WTC11 (cell line): ENCODE measurements around the gene CIB2. TPM values are rescaled to one million over a fixed set of nuclear protein-coding genes. Genes with fewer than 3 reads are reported as not detected.

ENCODE experiments used
- ATAC-seq: fragments of 200-7000 bp; cut with Tn5 transposase; 2 replicates; pipeline ENCODE4 v1.10.0; 2021; ENCODE audit warnings: mild to moderate bottlenecking, moderate library complexity
- CTCF ChIA-PET: fragments of 300-600 bp; sonication (Branson Sonifier 250); formaldehyde crosslinking; loops from one replicate; lab custom pipeline; 2021; ENCODE audit warnings: antibody characterized with exemption; lab: Charles Lee
- POLR2A ChIA-PET: fragments of 350-600 bp; sonication (Branson Sonifier 250); formaldehyde crosslinking; loops from one replicate; lab custom pipeline; 2021; ENCODE audit warnings: antibody characterized with exemption; lab: Charles Lee
- DNase-seq: peaks from one replicate; pipeline ENCODE4 v3.0.0; 2021; ENCODE audit warnings: low spot score
- H3K27ac Mint-ChIP-seq: 2 replicates; pipeline ENCODE4 v1.8.0; 2021; ENCODE audit warnings: mixed read lengths
- H3K27me3 Mint-ChIP-seq: 2 replicates; pipeline ENCODE4 v1.8.0; 2021; ENCODE audit warnings: low read depth, mild to moderate bottlenecking, moderate library complexity, mixed read lengths
- H3K36me3 Mint-ChIP-seq: 2 replicates; pipeline ENCODE4 v1.8.0; 2021; ENCODE audit warnings: mixed read lengths
- H3K4me1 Mint-ChIP-seq: 2 replicates; pipeline ENCODE4 v1.8.0; 2022; ENCODE audit warnings: mixed read lengths
- H3K4me3 Mint-ChIP-seq: 2 replicates; pipeline ENCODE4 v1.8.0; 2021; ENCODE audit warnings: mild to moderate bottlenecking, moderate library complexity, mixed read lengths
- H3K9me3 Mint-ChIP-seq: 2 replicates; pipeline ENCODE4 v1.8.0; 2021; ENCODE audit warnings: mixed read lengths
- EMX1 ChIP-seq: fragments of 250-450 bp; sonication (Bioruptor Pico); IDR thresholded peaks from 2 replicates; pipeline ENCODE4 v1.8.0; 2021; ENCODE audit warnings: mild to moderate bottlenecking
- FOXK1 ChIP-seq: sonication (generic); formaldehyde crosslinking; IDR thresholded peaks from 2 replicates; pipeline ENCODE4 v1.8.0; 2022; ENCODE audit warnings: mild to moderate bottlenecking, moderate library complexity, missing genetic modification reagents
- IRF2 ChIP-seq: sonication (generic); formaldehyde crosslinking; IDR thresholded peaks from 2 replicates; pipeline ENCODE4 v1.8.0; 2022; ENCODE audit warnings: low read depth, missing genetic modification reagents, borderline replicate concordance
- NR3C1 ChIP-seq: sonication (generic); formaldehyde crosslinking; conservative IDR thresholded peaks from 2 replicates; pipeline ENCODE4 v1.8.1; 2023; ENCODE audit warnings: low read depth, mild to moderate bottlenecking, missing genetic modification reagents
- PRRX2 ChIP-seq: fragments of 250-450 bp; sonication (Bioruptor Pico); IDR thresholded peaks from 2 replicates; pipeline ENCODE4 v1.8.0; 2021; ENCODE audit warnings: mild to moderate bottlenecking
- SOX15 ChIP-seq: fragments of 250-450 bp; sonication (Bioruptor Pico); IDR thresholded peaks from 2 replicates; pipeline ENCODE4 v1.9.0; 2021; ENCODE audit warnings: mild to moderate bottlenecking
- ZNF138 ChIP-seq: sonication (generic); formaldehyde crosslinking; conservative IDR thresholded peaks from 2 replicates; pipeline ENCODE4 v1.8.1; 2022; ENCODE audit warnings: mild to moderate bottlenecking, moderate library complexity, missing genetic modification reagents
- ZNF219 ChIP-seq: sonication (generic); formaldehyde crosslinking; IDR thresholded peaks from 2 replicates; pipeline ENCODE4 v1.8.0; 2023; ENCODE audit warnings: missing genetic modification reagents, mild to moderate bottlenecking, borderline replicate concordance
- ZNF317 ChIP-seq: sonication (generic); formaldehyde crosslinking; IDR thresholded peaks from 2 replicates; pipeline ENCODE4 v1.8.1; 2023; ENCODE audit warnings: low read depth, mild to moderate bottlenecking, moderate library complexity, missing genetic modification reagents, borderline replicate concordance
- ZNF396 ChIP-seq: fragments of 250-450 bp; sonication (Bioruptor Pico); IDR thresholded peaks from 2 replicates; pipeline ENCODE4 v1.8.0; 2021; ENCODE audit warnings: mild to moderate bottlenecking, moderate library complexity, borderline replicate concordance
- ZNF671 ChIP-seq: fragments of 250-450 bp; sonication (Bioruptor Pico); IDR thresholded peaks from 2 replicates; pipeline ENCODE4 v1.8.0; 2021; ENCODE audit warnings: mild to moderate bottlenecking
- total RNA-seq: library from RNA; stranded (reverse); gene quantifications from 3 replicates; pipeline ENCODE4 v1.2.3, GENCODE V29; 2021
- TF ChIP-seq, protein P1 (sequence below): sonication (generic); formaldehyde crosslinking; IDR thresholded peaks from 2 replicates; pipeline ENCODE4 v1.8.1; 2023; ENCODE audit warnings: mild to moderate bottlenecking, missing genetic modification reagents, borderline replicate concordance
- TF ChIP-seq, protein P2 (sequence below): fragments of 250-450 bp; sonication (Bioruptor Pico); IDR thresholded peaks from 2 replicates; pipeline ENCODE4 v1.8.0; 2021; ENCODE audit warnings: mild to moderate bottlenecking
- TF ChIP-seq, protein P3 (sequence below): sonication (generic); formaldehyde crosslinking; IDR thresholded peaks from 2 replicates; pipeline ENCODE4 v1.8.1; 2022; ENCODE audit warnings: mild to moderate bottlenecking, missing genetic modification reagents, moderate library complexity, borderline replicate concordance
- TF ChIP-seq, protein P4 (sequence below): fragments of 250-450 bp; sonication (Bioruptor Pico); conservative IDR thresholded peaks from 2 replicates; pipeline ENCODE4 v1.9.0; 2021; ENCODE audit warnings: mild to moderate bottlenecking
- TF ChIP-seq, protein P5 (sequence below): sonication (generic); formaldehyde crosslinking; conservative IDR thresholded peaks from 2 replicates; pipeline ENCODE4 v1.8.1; 2023; ENCODE audit warnings: mild to moderate bottlenecking, low read depth, missing genetic modification reagents, moderate library complexity
- TF ChIP-seq, protein P6 (sequence below): sonication (generic); formaldehyde crosslinking; IDR thresholded peaks from 2 replicates; pipeline ENCODE4 v1.8.1; 2023; ENCODE audit warnings: mild to moderate bottlenecking, missing genetic modification reagents, moderate library complexity
- TF ChIP-seq, protein P7 (sequence below): fragments of 200-600 bp; IDR thresholded peaks from 2 replicates; pipeline ENCODE4 v1.8.0; 2022; ENCODE audit warnings: antibody characterized with exemption

The CIB2 gene
- total RNA-seq, 1 experiment from 2014 or later = 45.2 TPM

DNA sequence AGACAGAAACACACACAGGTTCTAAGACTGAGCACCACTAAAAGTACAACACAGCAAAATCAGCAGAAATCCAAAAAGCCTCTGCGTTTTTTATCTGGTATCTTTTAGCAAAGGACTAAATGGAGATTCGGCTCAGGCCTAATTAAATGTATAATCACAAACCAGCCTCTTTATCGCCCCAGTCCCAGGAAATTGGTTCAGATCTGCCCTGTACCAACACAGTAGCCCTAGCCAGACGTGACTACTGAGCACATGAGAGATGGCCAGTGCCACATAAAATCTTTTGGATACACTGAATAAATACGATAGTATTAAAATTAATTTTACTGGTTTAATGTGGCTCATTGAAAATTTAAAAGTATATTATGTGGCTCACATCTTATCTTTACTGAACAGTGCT is 73.4 kb downstream of the CIB2 start:
- H3K36me3 Mint-ChIP-seq = no peaks in the 10 kb centered on the region
- ChIA-PET POLR2A (no interaction called here), CTCF (interaction anchor here (1.4 kb wide), 1 partner anchor 99 kb away, joined by 3 read pairs; no protein-coding TSS in a partner anchor)
- no peaks in the 10 kb centered on the region for H3K9me3 Mint-ChIP-seq
- H3K4me3 Mint-ChIP-seq = no peak overlapping the region
- no peak for ATAC-seq
- no peak overlapping the region for H3K27ac Mint-ChIP-seq
- H3K27me3 Mint-ChIP-seq = no peaks in the 10 kb centered on the region
- no peak for TF ChIP-seq ZNF219
- TF ChIP-seq, protein P1, sequence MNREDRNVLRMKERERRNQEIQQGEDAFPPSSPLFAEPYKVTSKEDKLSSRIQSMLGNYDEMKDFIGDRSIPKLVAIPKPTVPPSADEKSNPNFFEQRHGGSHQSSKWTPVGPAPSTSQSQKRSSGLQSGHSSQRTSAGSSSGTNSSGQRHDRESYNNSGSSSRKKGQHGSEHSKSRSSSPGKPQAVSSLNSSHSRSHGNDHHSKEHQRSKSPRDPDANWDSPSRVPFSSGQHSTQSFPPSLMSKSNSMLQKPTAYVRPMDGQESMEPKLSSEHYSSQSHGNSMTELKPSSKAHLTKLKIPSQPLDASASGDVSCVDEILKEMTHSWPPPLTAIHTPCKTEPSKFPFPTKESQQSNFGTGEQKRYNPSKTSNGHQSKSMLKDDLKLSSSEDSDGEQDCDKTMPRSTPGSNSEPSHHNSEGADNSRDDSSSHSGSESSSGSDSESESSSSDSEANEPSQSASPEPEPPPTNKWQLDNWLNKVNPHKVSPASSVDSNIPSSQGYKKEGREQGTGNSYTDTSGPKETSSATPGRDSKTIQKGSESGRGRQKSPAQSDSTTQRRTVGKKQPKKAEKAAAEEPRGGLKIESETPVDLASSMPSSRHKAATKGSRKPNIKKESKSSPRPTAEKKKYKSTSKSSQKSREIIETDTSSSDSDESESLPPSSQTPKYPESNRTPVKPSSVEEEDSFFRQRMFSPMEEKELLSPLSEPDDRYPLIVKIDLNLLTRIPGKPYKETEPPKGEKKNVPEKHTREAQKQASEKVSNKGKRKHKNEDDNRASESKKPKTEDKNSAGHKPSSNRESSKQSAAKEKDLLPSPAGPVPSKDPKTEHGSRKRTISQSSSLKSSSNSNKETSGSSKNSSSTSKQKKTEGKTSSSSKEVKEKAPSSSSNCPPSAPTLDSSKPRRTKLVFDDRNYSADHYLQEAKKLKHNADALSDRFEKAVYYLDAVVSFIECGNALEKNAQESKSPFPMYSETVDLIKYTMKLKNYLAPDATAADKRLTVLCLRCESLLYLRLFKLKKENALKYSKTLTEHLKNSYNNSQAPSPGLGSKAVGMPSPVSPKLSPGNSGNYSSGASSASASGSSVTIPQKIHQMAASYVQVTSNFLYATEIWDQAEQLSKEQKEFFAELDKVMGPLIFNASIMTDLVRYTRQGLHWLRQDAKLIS (CRISPR knock-in tag) = no peak
- TF ChIP-seq EMX1 (CRISPR knock-in tag) = no peak
- no peak for TF ChIP-seq ZNF396
- TF ChIP-seq, protein P2, sequence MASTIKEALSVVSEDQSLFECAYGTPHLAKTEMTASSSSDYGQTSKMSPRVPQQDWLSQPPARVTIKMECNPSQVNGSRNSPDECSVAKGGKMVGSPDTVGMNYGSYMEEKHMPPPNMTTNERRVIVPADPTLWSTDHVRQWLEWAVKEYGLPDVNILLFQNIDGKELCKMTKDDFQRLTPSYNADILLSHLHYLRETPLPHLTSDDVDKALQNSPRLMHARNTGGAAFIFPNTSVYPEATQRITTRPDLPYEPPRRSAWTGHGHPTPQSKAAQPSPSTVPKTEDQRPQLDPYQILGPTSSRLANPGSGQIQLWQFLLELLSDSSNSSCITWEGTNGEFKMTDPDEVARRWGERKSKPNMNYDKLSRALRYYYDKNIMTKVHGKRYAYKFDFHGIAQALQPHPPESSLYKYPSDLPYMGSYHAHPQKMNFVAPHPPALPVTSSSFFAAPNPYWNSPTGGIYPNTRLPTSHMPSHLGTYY (CRISPR knock-in tag) = no peak
- TF ChIP-seq FOXK1 = no peak
- no peak for TF ChIP-seq SOX15 (CRISPR knock-in tag)
- TF ChIP-seq PRRX2 (CRISPR knock-in tag) = no peak
- no peak for TF ChIP-seq ZNF138 (CRISPR knock-in tag)
- TF ChIP-seq, protein P3, sequence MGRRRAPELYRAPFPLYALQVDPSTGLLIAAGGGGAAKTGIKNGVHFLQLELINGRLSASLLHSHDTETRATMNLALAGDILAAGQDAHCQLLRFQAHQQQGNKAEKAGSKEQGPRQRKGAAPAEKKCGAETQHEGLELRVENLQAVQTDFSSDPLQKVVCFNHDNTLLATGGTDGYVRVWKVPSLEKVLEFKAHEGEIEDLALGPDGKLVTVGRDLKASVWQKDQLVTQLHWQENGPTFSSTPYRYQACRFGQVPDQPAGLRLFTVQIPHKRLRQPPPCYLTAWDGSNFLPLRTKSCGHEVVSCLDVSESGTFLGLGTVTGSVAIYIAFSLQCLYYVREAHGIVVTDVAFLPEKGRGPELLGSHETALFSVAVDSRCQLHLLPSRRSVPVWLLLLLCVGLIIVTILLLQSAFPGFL (CRISPR knock-in tag) = no peak
- TF ChIP-seq, protein P4, sequence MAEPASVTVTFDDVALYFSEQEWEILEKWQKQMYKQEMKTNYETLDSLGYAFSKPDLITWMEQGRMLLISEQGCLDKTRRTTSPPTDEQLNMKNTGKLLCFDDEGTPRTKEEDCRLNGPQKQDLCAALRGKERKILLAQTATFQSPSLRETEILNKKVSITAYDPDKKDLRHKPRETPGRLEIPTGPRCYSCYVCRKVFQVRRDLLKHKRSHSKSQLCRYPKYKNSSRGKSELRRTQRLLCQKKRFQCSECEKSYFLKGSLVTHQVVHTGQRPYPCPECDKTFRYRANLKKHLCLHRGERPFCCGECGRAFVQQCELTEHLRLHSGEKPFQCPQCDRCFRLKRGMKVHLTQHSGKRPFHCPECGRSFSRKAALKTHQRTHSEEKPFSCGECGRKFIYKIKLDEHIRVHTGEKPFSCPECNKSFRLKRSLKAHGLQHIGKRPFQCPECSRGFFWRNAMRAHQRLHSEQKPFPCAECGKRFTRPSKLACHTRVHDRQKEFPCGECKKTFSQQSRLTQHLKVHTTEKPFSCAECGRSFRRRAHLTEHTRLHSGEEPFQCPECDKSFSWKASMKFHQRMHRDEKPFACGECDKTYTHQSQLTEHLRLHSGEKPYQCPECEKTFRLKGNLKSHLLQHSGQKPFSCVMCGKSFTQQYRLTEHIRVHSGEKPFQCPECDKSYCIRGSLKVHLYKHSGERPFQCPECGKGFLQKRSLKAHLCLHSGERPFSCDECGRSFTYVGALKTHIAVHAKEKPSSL (CRISPR knock-in tag) = no peak
- no peak for TF ChIP-seq NR3C1
- TF ChIP-seq, protein P5, sequence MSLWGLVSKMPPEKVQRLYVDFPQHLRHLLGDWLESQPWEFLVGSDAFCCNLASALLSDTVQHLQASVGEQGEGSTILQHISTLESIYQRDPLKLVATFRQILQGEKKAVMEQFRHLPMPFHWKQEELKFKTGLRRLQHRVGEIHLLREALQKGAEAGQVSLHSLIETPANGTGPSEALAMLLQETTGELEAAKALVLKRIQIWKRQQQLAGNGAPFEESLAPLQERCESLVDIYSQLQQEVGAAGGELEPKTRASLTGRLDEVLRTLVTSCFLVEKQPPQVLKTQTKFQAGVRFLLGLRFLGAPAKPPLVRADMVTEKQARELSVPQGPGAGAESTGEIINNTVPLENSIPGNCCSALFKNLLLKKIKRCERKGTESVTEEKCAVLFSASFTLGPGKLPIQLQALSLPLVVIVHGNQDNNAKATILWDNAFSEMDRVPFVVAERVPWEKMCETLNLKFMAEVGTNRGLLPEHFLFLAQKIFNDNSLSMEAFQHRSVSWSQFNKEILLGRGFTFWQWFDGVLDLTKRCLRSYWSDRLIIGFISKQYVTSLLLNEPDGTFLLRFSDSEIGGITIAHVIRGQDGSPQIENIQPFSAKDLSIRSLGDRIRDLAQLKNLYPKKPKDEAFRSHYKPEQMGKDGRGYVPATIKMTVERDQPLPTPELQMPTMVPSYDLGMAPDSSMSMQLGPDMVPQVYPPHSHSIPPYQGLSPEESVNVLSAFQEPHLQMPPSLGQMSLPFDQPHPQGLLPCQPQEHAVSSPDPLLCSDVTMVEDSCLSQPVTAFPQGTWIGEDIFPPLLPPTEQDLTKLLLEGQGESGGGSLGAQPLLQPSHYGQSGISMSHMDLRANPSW (CRISPR knock-in tag) = no peak
- TF ChIP-seq, protein P6, sequence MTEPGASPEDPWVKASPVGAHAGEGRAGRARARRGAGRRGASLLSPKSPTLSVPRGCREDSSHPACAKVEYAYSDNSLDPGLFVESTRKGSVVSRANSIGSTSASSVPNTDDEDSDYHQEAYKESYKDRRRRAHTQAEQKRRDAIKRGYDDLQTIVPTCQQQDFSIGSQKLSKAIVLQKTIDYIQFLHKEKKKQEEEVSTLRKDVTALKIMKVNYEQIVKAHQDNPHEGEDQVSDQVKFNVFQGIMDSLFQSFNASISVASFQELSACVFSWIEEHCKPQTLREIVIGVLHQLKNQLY (CRISPR knock-in tag) = no peak
- TF ChIP-seq IRF2 = no peak
- TF ChIP-seq ZNF671 (CRISPR knock-in tag) = no peak
- TF ChIP-seq, protein P7, sequence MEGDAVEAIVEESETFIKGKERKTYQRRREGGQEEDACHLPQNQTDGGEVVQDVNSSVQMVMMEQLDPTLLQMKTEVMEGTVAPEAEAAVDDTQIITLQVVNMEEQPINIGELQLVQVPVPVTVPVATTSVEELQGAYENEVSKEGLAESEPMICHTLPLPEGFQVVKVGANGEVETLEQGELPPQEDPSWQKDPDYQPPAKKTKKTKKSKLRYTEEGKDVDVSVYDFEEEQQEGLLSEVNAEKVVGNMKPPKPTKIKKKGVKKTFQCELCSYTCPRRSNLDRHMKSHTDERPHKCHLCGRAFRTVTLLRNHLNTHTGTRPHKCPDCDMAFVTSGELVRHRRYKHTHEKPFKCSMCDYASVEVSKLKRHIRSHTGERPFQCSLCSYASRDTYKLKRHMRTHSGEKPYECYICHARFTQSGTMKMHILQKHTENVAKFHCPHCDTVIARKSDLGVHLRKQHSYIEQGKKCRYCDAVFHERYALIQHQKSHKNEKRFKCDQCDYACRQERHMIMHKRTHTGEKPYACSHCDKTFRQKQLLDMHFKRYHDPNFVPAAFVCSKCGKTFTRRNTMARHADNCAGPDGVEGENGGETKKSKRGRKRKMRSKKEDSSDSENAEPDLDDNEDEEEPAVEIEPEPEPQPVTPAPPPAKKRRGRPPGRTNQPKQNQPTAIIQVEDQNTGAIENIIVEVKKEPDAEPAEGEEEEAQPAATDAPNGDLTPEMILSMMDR = no peak
- TF ChIP-seq ZNF317 (CRISPR knock-in tag) = no peak
- H3K4me1 Mint-ChIP-seq = peaks cover 19% of the 10 kb centered on the region
- no peak for DNase-seq
